Activated CD4-positive, alpha-beta T cell treated with anti-CD3 and anti-CD28 coated beads, Interleukin-2, amount 50 U/mL, for 4 hours (primary cell): ENCODE measurements around the gene MRPL4.
"Not testable (repeated sequence)": the region's sequence is repeated elsewhere in the genome, so short reads cannot be mapped to it uniquely, and the experiment has no call there.

Experiments
- DNase-seq, 2 experiments: peaks; one replicate each; pipeline ENCODE4 v3.0.0-alpha.2; 2020

MRPL4 gene

GRCh38 chr19:10230861-10231611 is 21.0 kb upstream of the MRPL4 start, which contains the start of gene S1PR2:
TSS of gene S1PR2 (minus strand) at chr19:10231331. CDS start at chr19:10224905, 6,426 bp downstream.
- DNase-seq, result peak; percentile 64 to 68

GRCh38 chr19:10231612-10232228 is 20.3 kb upstream of the MRPL4 start:
- no peak for DNase-seq

GRCh38 chr19:10233946-10234345 is 18.1 kb upstream of the MRPL4 start:
- DNase-seq, result no peak

GRCh38 chr19:10235003-10235402 is 17.0 kb upstream of the MRPL4 start:
- DNase-seq, result no peak

GRCh38 chr19:10235409-10235808 is 16.6 kb upstream of the MRPL4 start:
- not testable (repeated sequence) for DNase-seq

GRCh38 chr19:10237702-10238101 is 14.3 kb upstream of the MRPL4 start:
- no peak for DNase-seq

GRCh38 chr19:10238172-10238783 is 13.7 kb upstream of the MRPL4 start:
- DNase-seq, result no peak

GRCh38 chr19:10241826-10242449 is 10.1 kb upstream of the MRPL4 start:
- DNase-seq, result not testable (repeated sequence)

- no peak for DNase-seq
These were observed 8.4 kb upstream of the MRPL4 start for GRCh38 chr19:10243606-10244005.

GRCh38 chr19:10245189-10245939 is 6.7 kb upstream of the MRPL4 start:
- DNase-seq, result no peak

GRCh38 chr19:10246511-10246910 is 5.5 kb upstream of the MRPL4 start:
- no peak for DNase-seq

GRCh38 chr19:10252707-10253106 is 693 bp downstream of the MRPL4 start:
- DNase-seq, result no peak

GRCh38 chr19:10254244-10254643 is 2.2 kb downstream of the MRPL4 start:
- DNase-seq, result no peak

- no peak for DNase-seq
These were observed 3.3 kb downstream of the MRPL4 start for GRCh38 chr19:10255358-10255757.

- no peak for DNase-seq
These were observed 4.5 kb downstream of the MRPL4 start for GRCh38 chr19:10256551-10256950.

GRCh38 chr19:10256970-10257615 is 5.1 kb downstream of the MRPL4 start:
- no peak for DNase-seq

GRCh38 chr19:10258080-10258710 is 6.2 kb downstream of the MRPL4 start:
- no peak for DNase-seq

- DNase-seq, result peak; percentile 93 to 95
These were observed 7.3 kb downstream of the MRPL4 start for GRCh38 chr19:10259162-10259905.

GRCh38 chr19:10260141-10260584 is 8.1 kb downstream of the MRPL4 start:
- DNase-seq, result peak; percentile 56 to 67

GRCh38 chr19:10262771-10263170 is 10.8 kb downstream of the MRPL4 start:
- DNase-seq, result no peak

GRCh38 chr19:10266706-10267105 is 14.7 kb downstream of the MRPL4 start:
- DNase-seq, result no peak
